HG02759 (cell line): Measurements from ENCODE around the gene PLCH1.

Experiments
- ATAC-seq: cut with Tn5 transposase; IDR thresholded peaks from one replicate; pipeline ENCODE4 v1.9.1; 2021; ENCODE audit warnings: mild to moderate bottlenecking, moderate library complexity; ENCODE audit not compliant: unreplicated experiment

The PLCH1 gene

GRCh38 chr3:155356594-155357370 is 388.1 kb downstream of the PLCH1 start:
- no peak for ATAC-seq

DNA sequence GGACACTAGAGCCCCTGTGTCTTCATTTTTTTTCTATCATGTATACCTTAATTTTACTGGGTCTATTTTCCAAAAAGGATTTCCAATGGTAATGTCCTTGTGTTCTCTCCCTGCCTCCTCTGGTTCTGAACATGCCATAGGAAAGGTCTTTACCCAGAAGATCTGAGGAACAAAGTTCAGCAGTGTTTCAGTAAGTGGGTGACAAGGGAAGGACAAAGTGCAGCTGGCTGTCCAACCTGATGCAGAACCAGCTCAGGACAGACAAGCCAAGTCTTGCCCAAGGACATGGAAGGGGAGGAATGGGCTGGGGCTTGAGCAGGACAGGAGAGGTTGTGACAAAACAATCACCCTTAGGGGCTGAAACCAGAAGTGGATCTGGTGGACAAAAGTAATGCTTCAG is 390.2 kb downstream of the PLCH1 start:
- no peak for ATAC-seq

GRCh38 chr3:155352900-155353490 is 391.9 kb downstream of the PLCH1 start:
- ATAC-seq, result no peak

DNA sequence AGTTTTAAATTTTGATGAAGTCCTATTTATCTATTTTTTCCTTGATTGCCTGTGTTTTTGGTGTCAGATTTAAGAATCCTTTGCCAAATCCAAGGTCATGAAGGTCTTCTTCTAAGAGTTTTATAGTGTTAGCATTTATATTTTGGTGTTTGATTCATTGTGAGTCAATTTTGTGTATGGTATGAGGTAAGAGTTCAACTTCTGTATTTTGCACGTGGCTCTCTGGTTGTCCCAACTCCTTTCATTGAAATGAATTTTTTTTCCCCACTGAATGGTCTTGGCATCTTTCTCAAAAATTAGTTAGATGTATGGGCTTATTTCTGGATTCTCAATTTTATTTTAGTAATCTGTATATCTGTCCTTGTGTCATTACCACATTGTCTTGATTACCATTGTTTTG is 394.3 kb downstream of the PLCH1 start:
- ATAC-seq, result no peak

- no peak for ATAC-seq
Observed at GRCh38 chr3:155347901-155348300, 397.0 kb downstream of the PLCH1 start.

DNA sequence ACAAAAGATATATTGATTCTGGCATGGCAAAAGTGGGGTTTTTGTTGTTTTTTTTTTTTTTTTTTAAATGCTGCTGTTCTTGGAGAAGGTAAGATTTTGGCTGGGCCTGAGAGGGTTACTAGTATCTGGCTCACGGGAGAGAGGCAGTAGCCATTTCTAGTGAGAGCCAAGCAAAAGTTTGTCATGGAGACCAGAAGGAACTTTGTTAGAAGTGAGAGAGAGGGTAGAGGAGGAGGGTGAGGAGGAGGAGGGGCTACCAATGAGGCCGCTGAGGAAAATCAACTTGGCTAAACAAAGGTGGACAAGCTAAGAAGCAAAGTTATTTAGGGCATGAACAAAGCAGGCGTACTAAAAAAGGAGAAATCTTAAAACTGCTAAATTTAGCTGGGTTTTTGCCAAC is 402.5 kb downstream of the PLCH1 start:
- no peak for ATAC-seq

DNA sequence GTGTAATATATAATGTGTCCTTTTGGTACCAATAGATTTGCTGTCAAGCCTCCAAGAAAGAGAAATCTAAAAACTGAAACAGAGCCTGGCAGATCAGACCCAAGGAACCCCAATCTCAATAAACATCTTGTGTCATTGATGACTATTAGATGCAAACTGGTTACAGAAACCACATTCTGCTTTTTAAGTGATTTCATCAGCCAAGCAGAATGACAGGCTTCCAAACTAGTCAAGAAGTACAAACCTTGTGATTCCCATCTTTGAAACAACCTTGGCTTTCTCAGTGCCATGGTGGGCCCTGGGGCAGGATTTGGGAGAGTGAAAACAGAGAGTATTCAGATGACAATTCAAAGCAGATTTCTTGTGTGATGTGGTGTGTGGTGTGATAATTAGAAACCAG is 405.8 kb downstream of the PLCH1 start:
- ATAC-seq, result no peak

DNA sequence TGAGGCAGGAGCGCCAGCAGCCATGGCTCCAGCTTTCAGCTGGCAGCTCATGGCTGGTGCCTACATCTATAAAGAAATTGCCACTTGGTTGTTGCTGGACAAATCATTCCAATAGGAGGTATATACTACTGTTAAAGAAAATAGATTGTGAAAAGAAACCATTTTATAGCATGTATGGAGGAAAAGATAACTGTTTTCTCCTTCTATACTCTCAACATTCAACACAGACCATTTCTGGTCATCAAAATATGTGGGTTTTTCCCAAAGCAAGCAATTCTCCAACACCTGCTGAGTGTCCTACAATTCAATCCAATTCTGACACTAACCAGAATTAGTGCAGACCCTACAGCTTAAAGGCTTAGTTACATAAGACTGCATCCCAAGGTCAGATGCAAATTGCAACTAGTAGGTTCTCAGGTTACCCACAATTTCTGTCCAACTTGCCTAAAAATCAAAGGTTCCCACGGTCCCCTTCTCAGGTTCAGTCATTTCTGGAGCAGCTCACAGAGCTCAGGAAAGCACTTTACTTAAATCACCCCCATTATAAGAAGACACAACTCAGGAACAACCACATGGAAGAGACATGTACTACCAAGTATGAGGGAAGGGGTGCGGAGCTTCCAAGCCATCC is 409.0 kb downstream of the PLCH1 start:
- ATAC-seq, result no peak

DNA sequence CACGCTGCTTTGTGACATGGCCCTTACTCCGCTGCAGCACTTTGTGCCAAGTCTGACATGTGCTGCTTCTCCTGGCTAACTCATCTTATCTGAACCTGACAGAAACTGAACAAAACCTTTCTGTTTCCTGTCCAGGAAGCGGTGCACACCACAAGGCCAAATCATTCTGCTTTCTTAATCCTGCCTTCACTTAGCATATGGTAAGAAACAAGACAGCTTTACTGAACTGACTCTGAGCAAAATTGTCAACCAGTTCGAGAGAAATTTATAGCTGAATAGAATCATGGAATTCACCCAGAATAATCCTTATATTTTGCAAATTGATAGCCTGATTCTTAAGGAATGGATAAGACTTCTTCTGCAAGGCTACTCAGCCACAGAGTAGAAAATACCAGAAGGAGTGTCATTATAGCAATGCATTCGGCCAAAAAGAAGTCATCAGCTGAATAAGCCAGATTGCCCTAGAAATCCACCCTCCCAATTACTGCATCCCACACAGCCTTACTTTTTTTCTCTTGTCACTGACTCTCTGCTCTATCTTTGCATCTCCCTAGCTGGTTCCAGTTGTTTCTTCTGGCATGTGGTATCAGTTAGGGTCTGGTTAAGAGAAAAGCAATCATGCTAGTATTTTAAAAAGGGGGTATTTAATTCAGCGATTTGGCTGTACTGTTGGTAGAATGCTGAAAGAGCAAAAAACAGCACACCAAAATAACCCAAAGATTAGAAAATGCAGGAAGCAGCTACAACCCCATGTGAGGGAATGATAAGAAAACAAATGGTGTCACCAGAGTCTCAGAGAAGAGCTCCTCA is 409.8 kb downstream of the PLCH1 start:
- no peak for ATAC-seq

DNA sequence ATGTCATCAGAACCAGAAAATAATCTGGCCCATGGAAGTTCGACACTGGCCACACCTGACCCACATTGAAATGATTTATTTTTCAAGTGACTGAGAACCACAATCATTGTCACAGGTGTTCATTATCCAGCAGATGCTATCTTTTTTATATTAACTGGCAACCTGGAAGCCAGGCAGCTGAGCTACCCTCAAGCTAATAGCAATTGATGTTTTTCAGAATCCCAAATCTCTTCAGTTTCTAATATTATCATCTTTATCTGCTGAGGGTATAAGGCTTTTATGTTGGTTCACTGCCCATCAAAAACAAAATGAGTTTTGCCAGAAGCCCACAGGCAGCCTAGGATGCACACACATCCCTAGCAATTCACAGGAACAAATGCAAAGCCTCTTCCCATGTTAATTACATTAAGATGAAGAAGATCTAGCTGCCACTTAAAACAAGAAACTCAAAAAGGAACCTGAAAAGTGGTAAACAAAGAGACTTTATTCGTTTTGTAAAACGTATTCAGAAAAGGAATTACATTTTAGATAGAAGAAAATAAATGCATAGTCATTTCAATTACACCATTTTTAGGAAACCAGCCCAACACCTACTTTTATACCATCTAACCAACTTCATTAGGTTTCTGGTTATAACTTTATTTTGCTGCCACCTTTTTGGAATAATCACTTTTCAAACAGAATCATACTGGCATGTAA is 410.5 kb downstream of the PLCH1 start:
- ATAC-seq, result no peak

DNA sequence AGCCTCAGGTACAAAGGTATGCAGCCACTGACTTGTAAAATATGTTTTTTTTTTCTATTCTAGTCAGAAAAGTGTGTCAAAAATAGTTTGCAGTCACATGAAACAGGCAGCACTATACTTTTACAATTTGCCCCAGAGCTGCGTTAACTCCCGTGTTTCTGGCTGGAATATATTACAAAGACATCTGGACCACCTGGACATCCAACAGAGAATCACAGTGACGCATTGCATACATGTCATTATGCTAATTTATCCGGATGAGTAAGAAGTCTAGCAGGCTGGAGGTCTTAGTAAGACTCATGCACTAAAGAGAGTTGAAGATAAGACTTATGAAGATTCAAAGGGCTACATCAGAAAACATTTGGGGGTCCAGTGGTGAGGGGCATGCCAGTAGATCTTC is 412.2 kb downstream of the PLCH1 start:
- ATAC-seq, result no peak

DNA sequence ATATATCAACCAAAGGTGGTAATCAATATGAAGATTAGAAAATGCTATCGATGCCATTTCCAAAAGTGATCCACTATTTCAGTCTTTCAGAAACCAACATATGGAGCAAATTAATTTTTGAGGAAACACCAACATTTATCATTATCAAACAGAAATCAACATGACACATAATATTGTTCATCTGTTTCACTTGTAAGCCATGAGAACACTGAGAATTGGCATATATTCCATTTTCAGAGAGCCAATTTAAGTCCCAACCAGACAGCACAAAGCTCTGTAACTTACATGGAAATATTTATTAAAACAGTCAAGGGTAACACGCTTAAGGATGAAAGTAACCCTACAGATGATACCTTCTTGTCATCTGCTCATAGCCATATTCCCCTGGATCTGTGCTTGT is 413.8 kb downstream of the PLCH1 start:
- ATAC-seq, result no peak

DNA sequence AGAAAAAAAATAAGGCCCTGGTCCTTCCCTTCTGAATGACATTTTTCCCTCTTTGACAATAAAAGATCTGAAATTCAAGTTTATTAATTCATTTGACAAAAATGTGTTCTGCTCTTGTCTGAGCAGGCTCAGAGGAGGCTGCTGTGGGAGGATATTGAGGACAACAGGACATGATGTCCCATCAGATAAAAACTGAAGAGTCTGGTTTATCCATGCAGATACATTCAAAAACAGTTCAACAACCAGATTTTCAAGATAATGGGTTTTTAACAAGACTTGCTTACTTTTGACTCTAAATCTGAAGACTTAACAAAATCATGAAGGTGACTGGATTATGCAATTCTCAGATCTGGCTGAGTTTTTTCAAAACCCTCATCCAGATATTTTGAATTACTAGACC is 414.5 kb downstream of the PLCH1 start:
- no peak for ATAC-seq

DNA sequence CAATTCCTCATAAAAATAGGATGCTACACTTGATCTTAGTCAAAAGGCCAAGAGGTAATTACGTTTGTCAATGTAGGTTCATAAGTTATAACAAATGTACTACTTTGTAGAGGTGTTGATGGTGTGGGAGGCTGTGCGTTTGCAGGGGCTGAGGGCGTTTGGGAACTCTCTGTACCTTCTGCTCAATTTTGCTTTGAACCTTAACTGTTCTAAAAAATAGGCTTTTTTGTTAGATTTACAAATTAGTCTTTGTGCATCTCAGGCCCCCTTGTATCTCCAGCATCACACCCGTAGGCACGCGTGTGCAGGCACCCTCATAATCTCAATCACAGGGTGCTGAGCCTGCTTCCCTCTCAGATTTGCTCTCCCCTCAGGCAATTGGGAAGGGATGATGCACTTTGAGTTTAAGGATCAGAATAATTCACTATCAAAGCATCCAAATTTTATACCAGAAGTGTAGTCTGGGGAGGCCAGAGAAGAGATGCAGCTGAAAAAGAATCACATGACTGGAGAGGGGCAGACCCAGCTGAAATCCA is 415.3 kb downstream of the PLCH1 start:
- no peak for ATAC-seq

DNA sequence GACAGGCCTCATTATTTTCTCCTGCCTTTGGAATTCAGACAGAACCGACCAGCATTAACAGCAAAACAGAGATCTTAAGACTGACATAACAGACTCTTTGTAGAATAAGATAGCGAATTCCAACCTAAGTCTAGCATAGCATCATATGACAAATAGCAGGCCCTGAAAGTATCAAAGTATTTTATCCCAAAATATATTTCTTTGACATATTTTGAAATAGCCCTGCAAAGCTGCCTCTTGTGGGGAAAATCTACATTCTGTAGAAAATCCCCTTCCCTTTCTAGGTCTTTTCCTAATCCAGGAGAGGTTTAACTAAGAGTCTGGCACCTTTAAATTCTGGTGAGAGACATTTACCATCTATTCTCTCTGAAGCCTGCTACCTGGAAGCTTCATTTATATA is 417.0 kb downstream of the PLCH1 start:
- ATAC-seq, result no peak

DNA sequence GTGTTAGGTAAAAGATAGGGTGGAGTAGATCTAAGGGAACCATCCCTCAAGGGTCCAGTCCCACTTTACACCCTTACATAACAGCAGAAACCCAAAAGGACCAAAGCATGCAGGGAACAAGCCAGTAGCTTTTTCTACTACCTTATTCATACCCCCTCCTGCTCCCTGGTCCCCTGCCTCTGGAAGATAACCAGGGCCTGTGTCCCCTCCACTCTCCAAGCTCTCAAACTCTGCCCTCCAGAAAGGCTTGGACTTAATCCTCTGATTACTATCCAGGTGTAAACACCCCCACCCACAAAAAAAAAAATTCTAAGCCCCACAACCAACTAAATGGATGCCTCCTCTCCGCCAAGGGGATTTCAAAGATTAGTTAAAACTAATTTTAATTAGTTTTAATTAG is 417.4 kb downstream of the PLCH1 start:
- ATAC-seq, result no peak

DNA sequence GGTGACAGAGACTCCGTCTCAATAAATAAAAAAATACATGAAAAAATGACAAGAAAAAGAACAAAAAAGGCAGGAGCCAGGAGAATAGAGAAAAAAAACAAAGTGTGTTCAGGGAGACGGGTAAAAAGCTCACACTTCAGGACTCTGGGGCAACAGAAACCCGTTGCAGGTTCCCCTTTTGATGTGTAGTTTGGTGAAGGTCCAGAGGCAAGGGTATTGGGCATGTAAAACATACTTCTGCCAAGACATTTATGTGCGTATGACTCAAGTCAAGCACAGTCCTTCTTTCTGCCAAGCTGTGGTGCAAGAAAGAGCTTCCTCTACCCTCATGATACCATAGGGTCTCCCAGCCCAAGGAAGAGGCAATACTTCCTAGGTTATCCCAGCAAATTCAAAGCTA is 418.0 kb downstream of the PLCH1 start:
- ATAC-seq, result no peak

DNA sequence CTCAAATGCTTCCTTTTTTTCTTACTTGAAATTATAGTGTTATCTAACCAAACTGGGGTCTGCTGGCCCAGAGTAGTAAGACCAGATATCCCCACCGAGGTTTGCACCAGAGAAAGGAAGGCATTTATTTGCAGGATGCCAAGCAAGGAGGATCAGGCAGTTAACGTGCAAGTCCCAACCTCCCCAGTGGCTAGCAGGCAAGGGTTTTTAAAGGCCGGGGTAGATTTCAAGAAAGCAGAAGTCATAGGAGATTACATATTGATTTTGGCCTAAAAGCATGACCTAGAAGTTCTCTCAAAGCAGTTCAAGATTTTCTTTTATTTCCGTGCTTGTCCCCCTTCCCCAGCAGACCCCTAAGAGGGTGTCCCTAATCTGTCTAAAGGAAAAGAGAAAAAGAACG is 418.6 kb downstream of the PLCH1 start:
- ATAC-seq, result no peak
